Measurements from ENCODE around the gene SUV39H1.

GRCh38 chrX:48666649-48667048, 29.9 kb upstream of the SUV39H1 start:
- no peak for TF ChIP-seq YY1 (IDR thresholded peaks at IDR 0.05)
- TF ChIP-seq, protein P1, sequence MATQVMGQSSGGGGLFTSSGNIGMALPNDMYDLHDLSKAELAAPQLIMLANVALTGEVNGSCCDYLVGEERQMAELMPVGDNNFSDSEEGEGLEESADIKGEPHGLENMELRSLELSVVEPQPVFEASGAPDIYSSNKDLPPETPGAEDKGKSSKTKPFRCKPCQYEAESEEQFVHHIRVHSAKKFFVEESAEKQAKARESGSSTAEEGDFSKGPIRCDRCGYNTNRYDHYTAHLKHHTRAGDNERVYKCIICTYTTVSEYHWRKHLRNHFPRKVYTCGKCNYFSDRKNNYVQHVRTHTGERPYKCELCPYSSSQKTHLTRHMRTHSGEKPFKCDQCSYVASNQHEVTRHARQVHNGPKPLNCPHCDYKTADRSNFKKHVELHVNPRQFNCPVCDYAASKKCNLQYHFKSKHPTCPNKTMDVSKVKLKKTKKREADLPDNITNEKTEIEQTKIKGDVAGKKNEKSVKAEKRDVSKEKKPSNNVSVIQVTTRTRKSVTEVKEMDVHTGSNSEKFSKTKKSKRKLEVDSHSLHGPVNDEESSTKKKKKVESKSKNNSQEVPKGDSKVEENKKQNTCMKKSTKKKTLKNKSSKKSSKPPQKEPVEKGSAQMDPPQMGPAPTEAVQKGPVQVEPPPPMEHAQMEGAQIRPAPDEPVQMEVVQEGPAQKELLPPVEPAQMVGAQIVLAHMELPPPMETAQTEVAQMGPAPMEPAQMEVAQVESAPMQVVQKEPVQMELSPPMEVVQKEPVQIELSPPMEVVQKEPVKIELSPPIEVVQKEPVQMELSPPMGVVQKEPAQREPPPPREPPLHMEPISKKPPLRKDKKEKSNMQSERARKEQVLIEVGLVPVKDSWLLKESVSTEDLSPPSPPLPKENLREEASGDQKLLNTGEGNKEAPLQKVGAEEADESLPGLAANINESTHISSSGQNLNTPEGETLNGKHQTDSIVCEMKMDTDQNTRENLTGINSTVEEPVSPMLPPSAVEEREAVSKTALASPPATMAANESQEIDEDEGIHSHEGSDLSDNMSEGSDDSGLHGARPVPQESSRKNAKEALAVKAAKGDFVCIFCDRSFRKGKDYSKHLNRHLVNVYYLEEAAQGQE (IDR thresholded peaks at IDR 0.05), result no peak
- TF ChIP-seq FOXA2 (IDR thresholded peaks at IDR 0.05), result no peak
- no peak for TF ChIP-seq CTCF (IDR thresholded peaks at IDR 0.05; ENCODE audit: low read depth, low read length, missing input control)
- TF ChIP-seq HNF4G (IDR thresholded peaks at IDR 0.05), result no peak
- TF ChIP-seq JUND (IDR thresholded peaks at IDR 0.05), result no peak
- TF ChIP-seq FOXA1 (IDR thresholded peaks at IDR 0.05), result no peak
